COR-L47 (cell line): Measurements from ENCODE around the gene RFNG.

Experiments
- DNase-seq: peaks from one replicate; lab custom pipeline; 2025; lab: John Stamatoyannopoulos, UW

The RFNG gene

DNA sequence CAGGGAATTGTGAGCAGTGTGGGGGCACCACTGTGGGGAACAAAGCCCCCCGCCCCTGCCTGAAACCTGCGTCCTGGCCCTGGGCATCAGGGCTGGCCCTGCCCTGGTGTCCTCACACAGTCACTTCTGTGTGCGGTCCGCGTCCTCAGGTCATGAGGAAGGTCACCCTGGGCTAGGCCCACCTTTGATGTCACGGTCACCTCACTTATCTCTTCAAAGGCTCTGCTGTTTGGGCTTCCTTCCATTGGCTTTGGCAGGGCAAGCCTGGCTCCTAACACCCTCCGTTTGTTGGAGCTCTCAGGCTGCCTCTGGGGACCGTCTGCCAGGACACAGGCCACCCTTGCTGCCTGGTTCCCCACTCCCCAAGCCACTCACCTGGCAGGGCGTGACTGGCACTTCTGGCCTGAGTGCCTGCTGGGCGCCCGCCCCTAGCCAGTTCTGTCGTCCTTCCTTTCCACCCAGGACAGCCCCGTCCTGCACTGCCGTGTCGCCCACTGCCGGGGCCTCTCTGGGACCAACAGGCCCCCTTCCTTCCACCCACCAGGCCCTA lies 37.8 kb downstream of the RFNG start:
- no peak for DNase-seq

DNA sequence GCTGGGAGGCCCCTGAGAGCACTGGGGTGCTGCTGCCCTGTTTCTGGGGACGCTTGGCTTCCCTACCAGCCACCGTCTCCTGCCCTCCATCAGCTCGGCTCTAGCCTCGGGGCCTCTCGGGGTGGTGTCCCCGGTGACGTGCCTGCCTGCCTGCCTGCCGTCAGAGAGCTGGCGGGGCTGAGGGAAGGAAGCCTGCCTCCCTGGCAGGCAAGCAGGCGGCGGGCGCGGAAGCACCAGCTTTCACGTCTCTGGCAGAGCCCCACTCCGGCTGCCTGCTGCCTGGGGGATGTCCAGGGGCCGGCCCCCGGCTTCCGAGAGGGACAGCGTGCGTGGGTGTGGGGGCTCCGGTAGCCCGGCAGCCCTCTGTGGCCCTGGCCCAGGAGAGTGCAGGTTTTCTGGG lies 38.3 kb downstream of the RFNG start:
- no peak for DNase-seq

DNA sequence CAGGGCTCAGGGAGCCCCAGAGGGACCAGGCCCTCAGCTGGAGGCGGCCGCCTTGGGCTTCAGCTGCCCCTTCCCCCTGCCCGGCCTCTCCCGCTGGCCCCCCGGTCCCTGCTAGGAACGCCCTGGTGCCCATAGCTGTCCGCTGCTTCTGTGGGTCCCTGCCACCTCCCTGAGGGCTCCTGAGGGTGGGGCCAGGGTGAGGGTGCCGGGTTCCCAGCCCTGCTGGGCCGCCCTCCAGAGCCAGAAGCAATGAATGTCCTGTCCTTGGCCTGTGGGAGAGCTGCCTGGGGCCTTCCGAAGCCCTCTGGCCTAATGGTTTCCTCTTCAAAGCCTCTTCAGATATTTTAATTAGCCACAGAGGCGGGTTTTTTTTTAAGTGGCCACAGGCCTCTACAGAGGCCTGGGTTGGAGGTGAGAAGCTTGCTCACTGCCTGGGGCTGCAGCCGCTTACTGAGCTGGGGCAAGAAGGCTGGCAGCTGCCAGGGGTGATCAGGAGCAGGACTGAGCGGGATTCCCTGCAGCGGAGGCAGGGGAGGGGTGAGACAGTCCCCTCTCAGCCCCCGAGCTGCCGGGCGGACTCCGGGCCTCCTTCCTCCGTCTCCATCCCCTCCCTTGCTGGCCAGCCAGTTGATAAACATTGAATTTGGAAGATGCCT lies 38.8 kb downstream of the RFNG start:
- DNase-seq = no peak

DNA sequence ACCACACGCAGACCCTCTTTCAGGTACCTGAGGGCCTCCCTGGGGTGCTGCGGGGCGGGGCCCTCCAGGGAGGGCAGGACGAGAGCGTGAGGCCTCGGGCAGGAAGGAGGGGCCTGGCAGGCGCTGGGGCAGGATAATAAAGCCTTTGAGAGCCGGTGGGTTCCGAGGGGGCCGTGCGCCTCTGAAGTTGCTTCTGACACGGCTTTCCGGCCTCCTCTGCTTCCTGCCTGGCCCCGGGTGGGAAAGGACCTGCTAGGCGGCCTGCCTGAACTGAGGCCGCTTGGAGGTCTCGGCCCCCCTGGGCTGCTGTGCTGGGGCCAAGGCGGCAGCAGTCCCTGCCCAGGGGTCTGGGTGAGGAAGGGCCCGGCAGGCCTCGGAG lies 39.4 kb downstream of the RFNG start:
- DNase-seq = no peak

DNA sequence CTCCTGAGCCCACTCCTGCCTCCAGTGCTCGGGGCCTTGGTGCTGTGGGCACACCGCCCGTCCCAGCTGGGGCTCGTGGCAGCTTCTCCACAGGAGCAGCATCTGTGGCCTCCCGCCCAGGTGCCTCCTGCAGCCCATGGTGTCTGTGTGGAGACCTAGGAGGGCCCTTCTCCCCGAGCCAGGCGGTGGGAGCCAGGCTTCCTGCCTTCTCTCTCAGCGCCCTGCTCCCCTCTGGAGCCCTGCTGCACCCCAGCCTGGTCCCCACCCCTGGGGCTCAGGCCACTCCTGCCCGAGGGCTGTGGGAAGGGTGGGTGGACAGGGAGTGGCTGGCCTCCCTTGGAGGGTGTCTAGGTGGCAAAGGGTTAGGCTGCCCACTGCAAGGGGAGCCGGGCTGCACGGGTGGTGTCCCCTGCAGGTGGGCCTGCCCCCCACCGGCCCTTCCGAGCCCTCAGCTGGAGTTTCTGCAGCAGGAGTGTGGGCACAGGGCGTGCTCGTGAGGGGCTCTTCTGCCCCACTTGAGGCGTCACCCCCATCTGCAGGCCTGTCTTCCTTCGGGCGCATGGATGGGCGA lies 39.9 kb downstream of the RFNG start:
- no peak for DNase-seq

DNA sequence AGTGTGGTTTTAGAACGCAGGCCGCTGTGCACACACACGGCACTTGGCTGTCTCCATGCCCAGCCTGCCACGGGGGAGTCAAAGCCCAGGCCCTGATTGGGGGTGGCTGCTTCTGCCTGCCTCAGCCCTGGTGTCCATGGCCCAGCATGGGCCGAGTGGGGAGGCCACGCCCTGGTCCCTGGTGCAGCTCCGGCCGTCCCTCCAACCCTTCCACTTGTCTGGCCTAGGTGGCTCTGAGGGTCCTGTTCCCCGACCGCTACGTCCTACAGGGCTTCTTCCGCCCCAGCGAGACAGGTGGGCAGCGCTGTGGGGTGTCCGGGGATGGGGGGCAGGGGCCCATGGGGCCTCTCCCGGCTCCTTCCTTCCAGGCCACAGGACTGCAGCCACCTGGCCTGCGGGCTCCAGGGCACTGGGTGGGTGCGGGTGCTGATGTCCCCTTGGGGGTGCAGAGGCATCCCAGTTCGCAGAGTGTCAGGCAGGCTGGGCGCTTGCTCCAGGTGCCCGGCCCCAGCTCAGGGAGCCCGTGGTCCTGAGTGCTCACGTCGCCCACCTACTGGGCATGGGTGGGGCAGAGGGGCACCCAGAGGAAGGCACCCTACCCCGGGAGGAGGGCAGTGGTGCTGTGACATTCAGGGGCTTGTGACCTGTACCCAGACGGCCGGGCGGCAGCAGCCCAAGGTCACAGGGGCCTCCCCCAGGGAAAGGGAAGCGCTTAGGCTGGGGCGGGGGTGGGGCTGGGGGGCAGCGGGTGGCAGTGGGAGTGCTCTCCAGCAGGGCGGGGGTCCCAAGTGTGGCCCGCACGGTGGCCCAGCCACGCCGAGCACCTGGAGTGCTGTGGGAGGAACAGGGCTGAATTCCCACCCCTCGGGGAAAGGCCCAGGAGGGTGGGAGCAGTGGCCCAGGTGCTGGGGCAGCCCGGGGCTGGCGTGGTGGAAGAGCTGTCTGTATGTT lies 40.8 kb downstream of the RFNG start:
- DNase-seq = no peak

DNA sequence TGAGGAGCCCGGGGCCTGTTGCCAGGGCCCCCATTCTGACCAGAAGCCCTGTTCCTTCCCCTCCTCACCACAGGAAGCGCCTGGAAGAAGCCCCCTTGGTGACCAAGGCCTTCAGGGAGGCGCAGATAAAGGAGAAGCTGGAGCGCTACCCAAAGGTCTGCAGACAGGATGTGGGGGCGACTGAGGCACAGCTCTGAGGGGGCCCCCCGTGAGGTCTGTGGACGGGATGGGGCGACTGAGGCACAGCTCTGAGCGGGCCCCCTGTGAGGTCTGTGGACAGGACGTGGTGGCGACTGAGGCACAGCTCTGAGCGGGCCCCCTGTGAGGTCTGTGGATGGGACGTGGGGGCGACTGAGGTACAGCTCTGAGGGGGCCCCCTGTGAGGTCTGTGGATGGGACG lies 42.2 kb downstream of the RFNG start:
- DNase-seq = no peak

DNA sequence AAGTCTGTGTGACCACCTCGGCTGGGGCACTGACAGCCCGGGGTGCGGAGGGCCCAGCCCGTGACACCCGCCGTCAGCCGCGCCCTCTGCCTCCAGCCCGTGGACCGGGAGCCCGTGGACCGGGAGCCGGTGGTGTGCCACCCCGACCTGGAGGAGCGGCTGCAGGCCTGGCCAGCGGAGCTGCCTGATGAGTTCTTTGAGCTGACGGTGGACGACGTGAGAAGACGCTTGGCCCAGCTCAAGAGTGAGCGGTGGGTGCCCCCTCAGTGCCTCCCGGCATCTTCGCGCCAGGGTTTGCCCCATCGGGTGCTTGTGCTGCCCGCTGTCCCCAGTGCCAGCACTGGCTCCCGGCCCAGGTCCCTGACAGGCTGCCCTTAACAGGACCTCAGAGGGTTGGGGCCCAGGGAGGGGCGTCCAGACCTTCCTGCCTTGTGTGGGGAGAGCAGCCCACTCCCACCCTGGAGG lies 42.6 kb downstream of the RFNG start:
- DNase-seq = no peak

DNA sequence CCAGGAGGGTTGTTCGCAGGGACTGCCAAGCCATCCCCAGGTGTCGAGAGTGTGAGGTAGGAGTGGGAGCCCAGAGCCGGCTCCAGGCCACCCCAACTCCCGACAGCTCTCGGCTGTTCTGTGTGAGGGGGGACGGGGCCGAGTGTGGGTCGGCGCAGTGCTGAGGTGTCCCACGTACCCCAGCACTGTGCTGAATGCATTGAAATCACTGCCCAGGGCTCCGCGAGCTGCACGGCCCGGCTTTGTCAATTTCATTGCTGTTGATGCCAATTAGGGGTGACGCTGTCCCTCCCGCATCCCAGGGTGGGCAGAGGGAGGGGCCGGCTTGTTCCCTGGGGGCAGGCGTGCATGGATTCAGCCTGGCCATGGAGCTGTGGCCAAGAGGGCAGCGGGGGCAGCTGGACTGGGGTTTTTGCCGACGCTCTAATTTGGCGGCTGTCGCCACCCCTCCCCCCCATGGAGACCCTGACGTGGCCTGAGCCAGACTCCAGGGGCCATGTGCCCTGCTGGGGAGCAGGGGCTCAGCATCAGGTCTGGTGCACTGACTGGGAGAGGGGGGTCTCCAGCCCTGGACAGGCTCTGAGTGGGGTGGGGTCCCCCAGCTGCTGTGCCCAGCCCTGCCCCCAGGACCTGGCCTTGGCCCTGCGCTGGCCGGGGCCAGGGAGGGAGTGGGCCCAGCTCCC lies 43.2 kb downstream of the RFNG start:
- DNase-seq = no peak

DNA sequence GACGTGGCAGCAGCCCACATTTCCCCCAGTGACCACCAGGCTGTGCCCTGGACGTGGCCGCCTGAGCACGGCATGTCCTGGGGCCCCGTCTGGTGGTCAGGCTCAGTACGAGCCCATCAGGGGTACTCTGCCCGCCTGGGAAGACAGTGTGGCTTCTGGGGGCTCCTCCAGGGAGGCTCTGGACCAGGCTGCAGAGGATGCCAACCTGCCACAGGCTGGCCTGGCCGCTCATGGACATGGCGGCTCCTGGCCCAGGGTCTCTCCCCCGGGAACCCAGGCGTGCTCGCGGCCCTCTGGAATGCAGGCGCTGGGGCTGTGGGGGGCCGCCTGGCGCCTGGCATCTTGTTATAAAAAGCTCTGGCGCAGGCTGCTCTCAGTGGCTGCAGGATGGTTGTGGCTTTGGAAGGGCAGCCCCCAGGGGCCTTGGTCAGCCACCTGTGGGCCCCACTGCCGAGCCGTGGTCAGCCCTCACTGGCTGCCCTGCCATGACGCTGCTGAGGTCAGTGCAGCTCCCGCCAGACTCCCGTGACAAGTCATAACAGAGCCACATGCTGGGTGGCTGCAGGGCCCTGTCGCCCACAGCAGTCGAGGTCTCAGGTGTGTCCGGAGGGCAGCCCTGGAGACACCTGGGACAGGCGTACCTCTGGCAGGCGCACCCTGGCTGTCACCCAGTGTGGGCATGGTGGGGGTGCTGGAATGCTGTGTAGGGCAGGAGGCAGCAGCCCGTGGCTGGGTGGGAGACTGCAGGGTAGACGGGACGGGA lies 43.9 kb downstream of the RFNG start:
- no peak for DNase-seq

DNA sequence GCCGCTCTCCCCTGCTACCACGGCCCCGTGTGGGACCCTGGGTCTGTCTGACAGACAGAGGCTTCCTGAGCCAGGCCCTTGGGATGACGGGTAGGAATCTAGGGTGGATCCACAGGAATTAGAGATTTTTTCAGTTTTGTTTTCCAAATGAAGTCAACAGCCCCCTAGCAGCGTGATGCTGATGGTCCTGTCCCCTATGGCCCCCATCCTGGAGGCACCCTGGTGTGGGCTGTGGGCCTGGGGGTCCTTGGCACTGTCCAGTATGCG lies 44.5 kb downstream of the RFNG start:
- DNase-seq = no peak

DNA sequence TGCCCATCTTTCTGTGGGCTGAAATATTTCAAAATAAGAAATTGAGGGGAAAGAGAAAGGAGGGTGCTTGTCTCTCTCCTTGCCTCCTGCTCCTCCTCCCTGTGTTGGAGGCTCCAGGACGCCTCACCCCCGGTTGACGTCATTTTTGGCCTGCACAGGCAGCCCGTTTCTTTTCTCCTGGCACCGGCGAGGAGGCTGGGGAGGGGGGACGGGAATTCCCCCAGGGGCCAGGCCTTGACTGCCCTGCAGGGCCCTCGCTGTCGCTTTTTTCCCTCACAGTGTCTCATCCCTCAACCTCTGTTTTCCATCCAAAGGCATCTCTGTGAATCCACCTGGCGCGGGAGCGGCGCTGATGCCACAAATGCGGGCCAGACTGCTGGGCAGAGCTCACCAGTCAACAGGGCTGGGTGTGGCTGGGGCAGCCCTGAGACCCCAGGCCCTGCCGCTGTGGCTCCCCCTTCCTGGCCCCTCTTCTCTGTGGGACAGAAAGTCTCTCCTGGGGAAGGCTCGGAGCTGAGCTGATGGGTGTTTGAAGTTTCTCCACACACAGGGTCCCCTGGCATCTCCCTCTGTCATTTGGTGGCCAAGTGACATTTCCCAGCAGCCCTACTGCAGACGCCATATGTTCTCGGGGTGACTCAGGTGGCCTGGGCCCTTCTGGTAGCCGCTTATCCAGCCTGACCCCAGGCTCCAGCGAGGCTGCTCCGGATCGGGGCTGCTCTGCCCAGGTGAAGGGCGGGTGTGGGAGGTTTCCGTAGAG lies 45.0 kb downstream of the RFNG start:
- no peak for DNase-seq

DNA sequence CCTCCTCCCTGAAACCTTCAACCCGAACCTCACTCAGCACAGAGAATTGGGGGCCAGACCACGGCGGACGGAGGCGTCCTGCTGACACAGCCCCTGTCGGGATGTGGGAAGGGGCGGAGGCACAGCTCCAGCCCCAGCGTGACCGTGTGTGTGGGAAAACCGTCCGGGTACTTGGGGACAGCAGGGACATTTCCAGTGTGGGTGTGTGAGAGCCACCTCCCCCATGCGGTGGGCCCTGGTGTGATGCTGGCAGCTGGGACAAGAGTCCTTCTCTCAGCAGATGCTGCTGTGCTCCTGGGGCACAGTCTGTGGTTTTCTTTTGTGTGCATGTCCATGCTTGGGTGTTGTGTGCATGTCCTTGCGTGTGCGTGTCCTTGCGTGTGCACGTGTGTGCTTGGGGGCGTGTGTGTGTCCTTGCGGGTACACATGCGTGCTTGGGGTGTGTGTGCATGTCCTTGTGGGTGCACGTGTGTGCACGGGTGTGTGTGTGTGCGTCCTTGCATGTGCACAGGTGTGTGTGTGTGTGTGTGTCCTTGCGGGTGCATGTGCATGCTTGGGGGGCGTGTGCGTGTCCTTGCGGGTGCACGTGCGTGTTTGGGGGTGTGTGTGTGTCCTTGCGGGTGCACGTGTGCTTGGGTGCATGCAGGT lies 45.8 kb downstream of the RFNG start:
- DNase-seq = no peak

DNA sequence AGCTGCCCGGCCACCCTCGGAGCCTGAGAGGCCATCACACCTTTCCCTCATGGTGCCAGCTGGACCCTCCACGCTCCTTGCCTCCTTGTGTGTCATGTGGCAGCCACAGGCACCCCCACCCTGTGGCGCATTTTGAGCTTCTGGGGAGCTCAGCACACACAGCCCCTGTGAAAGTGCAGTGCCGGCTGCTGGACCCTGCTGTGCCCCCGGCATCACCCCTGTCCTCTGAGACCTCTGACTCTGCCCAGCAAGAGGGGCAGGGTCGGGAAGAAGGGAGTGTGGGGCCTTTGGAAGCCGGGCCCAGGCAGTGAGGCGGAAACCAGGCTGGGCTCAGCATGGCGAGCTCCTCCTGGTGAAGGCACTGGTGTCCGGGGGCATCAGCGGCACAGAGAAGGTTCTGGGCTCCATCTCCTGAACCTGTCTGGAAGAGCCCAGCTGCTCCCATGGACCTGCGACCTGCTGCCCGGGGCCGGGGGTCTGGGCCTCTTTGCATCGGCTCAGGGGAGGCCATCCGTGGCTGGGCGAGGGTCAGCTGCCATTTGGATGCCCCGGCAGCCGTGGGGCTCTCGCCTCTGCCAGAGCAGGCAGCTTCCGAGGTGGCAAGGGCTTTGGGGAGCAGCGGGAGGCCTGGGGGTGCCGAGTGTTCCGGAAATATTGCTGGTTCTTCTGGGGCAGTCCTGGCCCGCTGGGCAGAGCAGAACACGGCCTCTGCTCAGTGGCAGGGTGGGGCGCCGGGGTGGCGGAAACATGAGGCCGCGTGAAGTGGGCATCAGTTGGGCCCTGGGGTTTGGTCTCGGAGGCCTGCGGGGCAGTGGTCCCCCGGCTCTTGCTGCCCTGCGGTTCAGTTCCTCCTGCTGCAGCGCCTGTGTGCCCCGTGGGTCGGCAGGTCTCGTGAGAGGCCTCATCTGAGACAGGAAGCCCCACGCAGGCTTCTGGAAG lies 46.8 kb downstream of the RFNG start:
- DNase-seq = no peak

DNA sequence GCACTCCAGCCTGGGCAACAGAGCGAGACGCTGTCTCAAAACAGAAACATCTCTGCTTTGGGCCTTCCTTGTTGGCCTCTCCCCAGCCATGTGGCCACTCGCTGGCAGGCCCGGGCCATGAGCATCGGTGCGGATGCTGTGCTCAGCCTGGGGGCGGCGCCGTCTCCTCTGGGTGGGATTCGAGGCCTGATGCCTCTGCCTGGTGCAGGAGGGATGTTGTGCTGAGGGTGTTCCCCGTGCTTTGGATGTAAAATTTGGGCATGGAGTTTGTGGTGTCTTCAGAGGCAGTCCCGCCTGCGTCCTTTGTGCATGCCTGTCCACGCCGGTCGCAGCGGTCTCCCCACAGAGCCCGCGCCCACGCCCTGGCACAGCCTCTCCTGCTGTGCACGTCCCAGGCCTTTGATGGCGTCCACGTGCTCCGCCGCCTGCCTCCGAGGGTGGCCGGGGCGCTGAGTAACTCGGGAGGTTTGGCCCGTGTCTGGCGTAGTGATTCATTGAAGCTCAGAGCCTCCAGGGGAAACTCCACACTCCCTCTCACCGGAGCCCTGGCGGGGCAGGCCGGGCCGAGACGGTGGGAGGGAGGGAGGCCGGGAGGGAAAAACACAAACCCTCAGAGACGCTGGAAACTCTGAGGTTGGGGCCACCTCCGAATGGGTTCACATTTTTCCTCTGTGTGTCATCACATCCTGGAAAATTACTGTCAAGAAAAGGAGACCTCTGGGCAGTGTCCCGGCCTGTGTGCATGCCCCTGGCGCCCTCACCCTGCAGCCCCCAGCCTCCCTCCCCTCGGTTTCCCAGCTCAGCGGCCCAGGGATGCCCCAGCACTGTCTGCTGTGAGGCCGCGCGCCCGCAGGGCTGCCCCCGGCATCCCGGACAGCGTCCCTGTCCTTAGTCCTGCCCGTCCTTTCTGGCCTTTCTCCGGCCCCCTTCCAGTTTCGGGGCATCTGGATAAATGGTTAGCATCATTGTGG lies 47.9 kb downstream of the RFNG start:
- no peak for DNase-seq

DNA sequence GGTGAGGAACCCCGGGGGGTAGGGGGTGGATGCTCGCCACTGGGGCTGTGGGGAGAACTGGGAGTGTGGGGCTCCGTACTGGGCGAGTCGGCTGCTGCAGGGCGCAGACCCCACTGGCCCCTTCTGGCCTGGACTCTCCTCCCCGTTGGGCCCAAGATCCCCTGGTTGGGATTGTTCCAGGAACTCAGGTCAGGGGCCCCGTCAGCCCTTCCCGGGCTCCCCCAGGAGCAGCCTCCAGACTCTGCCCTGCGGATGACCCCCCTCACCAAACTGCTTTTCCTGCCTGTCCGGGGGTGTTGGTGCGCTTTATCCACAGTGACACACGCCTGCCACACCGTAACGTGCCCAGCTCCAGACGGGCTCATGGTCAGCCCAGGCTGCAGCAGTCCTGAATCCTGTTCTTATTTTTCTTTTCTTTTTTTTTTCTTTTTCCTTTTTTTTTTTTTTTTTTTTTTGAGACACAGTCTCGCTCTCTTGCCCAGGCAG lies 50.0 kb downstream of the RFNG start:
- no peak for DNase-seq

DNA sequence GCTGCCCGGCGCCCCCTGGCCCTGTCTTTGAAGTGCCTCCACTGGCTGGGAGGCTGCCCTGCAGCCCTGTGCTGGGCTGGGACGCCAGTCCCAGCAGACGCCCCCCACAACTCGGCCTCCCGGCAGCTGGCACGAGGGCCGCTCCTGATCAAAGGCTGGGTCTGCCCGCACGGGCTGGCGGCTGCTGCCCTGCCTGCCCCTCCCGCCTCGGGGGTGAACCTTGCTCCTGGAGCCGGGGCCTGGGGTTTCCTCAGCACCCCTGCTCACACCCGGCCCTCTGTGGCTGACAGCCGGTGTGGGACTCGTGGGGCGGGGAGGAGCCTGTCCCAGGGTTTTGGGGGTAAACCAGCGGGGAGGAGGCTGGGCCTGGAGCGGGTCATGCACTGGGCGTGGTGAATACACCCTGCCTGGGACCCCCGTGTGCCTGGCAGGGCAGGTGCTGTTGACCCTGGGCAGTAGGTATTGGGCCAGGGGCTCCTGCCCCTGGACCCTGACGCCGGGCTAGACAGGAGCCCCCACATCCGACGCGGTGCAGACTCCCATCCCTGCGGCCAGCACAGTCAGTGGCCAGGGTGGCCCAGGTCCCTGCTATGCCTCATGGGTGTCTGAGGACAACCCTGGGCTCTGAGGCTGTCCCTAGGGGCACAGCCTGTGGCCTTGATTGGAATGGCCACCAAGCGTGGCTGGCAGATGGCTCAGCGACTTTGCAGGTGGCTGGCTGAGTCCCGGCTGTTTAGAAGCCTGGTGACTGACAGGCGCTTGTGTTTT lies 50.6 kb downstream of the RFNG start:
- no peak for DNase-seq
